D341Med (cell line): ENCODE results near the gene CDK5RAP1.
"Not testable (repeated sequence)": the region's sequence is repeated elsewhere in the genome, so short reads cannot be mapped to it uniquely, and the experiment has no call there.

Experiments
- DNase-seq: peaks from one replicate; pipeline ENCODE4 v3.0.0; 2012; ENCODE audit warnings: low spot score

The CDK5RAP1 gene

GRCh38 chr20:33401184-33401920 is at the start of gene CDK5RAP1:
Gene CDK5RAP1, minus strand, starts transcription at chr20:33401519. Its CDS starts 4,455 bp downstream, at chr20:33397064.
- DNase-seq: peak; percentile 90

- no peak for DNase-seq
These were observed 49.5 kb upstream of the CDK5RAP1 start for GRCh38 chr20:33450867-33451266.

- DNase-seq: no peak
These were observed 44.7 kb upstream of the CDK5RAP1 start for GRCh38 chr20:33445881-33446625.

- no peak for DNase-seq
These were observed 43.7 kb upstream of the CDK5RAP1 start for GRCh38 chr20:33444797-33445560.

- peak; percentile 97 for DNase-seq
These were observed 42.4 kb upstream of the CDK5RAP1 start, which contains the start of gene SNTA1 for GRCh38 chr20:33443512-33444239. Gene SNTA1, minus strand, starts transcription at chr20:33443763. Its CDS starts 143 bp downstream, at chr20:33443620.

GRCh38 chr20:33443006-33443511 is 41.7 kb upstream of the CDK5RAP1 start:
- DNase-seq: peak; percentile 84

- DNase-seq: no peak
These were observed 41.1 kb upstream of the CDK5RAP1 start for GRCh38 chr20:33442136-33443005.

GRCh38 chr20:33441142-33441955 is 40.0 kb upstream of the CDK5RAP1 start:
- DNase-seq: no peak

- not testable (repeated sequence) for DNase-seq
These were observed 39.2 kb upstream of the CDK5RAP1 start for GRCh38 chr20:33440562-33440961.

- DNase-seq: no peak
These were observed 37.2 kb upstream of the CDK5RAP1 start for GRCh38 chr20:33438481-33438880.

GRCh38 chr20:33437141-33437911 is 36.0 kb upstream of the CDK5RAP1 start:
- peak; percentile 67 for DNase-seq

GRCh38 chr20:33434434-33434833 is 33.1 kb upstream of the CDK5RAP1 start:
- DNase-seq: no peak

GRCh38 chr20:33433465-33434234 is 32.3 kb upstream of the CDK5RAP1 start:
- no peak for DNase-seq

GRCh38 chr20:33431797-33432381 is 30.6 kb upstream of the CDK5RAP1 start:
- DNase-seq: no peak

GRCh38 chr20:33423875-33424274 is 22.6 kb upstream of the CDK5RAP1 start:
- not testable (repeated sequence) for DNase-seq

- no peak for DNase-seq
These were observed 22.0 kb upstream of the CDK5RAP1 start for GRCh38 chr20:33423141-33423834.
